ENCODE measurements around the gene ITIH5.

The ITIH5 gene

DNA sequence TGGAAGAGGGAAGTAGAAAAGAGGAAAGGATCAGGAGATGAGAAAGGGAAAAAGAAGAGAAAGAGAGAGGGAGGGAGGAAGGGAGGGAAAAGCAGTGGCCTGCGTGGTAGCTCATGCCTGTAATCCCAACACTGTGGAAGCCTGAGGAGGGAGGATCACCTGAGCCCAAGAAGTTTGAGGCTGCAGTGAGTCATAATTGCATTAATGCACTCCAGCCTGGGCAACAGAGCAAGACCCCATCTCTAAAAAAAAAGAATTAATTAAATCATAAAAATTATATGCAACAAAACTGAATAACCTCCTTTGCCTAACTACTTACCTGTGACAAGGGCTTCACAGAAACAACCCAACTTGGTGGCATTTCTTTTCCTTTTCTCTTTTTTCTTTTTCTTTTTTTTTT is 148.1 kb downstream of the ITIH5 start:
- no peak for DNase-seq (ENCODE audit: low spot score)

GRCh38 chr10:7515439-7515838 is 151.3 kb downstream of the ITIH5 start:
- DNase-seq (ENCODE audit: low spot score) = no peak

GRCh38 chr10:7513936-7514335 is 152.8 kb downstream of the ITIH5 start:
- DNase-seq (ENCODE audit: low spot score) = no peak

- no peak for DNase-seq (ENCODE audit: low spot score)
These were observed 153.3 kb downstream of the ITIH5 start for GRCh38 chr10:7513455-7513854.

- no peak for DNase-seq (ENCODE audit: low spot score)
These were observed 154.3 kb downstream of the ITIH5 start for GRCh38 chr10:7512487-7512886.

DNA sequence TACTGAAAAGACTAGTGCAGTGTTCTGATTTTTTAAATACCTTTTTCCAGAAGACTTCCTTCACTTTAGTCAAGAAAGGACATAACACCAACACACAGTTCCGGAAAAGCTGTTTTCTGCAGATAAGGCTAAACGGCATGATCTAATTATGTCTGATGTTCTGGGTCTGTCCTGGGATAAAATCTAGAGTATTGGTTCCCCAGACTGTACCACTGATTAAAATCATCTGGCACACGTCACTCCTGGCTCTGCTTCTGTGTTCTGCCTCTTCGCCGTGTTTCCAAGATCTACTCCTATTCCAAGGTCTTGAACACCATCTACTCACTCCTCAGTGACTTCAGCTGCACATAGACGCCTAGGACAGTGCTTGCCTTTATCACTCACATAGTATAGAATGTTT is 155.2 kb downstream of the ITIH5 start:
- DNase-seq (ENCODE audit: low spot score) = no peak

Data from GM03348 (cell line).